Fibroblast of the aortic adventitia (primary cell): Measurements from ENCODE around the gene EXOC6B. TPM values are rescaled to one million over a fixed set of nuclear protein-coding genes. Genes with fewer than 3 reads are reported as not detected.

Source experiments
- DNase-seq: peaks from one replicate; pipeline ENCODE4 v3.0.0-alpha.2; 2010; ENCODE audit warnings: low read depth
- H3K4me3 ChIP-seq: 2 replicates; pipeline ENCODE4 v1.5.1; 2011; ENCODE audit warnings: low read depth, mild to moderate bottlenecking, control low read depth, low read length, moderate library complexity
- total RNA-seq: library from RNA; depleted of rRNA; stranded (reverse); fragments of >200 nt; gene quantifications from 2 replicates; pipeline ENCODE4 v1.2.3, GENCODE V29; 2012; ENCODE audit warnings: low replicate concordance
- TF ChIP-seq, protein P1 (sequence below): IDR thresholded peaks from 2 replicates; pipeline ENCODE4 v1.5.1; 2011; ENCODE audit warnings: mild to moderate bottlenecking, low read length, control low read depth, inconsistent platforms; ENCODE audit not compliant: insufficient read depth

EXOC6B gene
- total RNA-seq = 28.4 and 30.2 TPM in 2 replicates

GRCh38 chr2:72825257-72826155 lies at the start of gene EXOC6B:
Gene EXOC6B (minus strand): TSS chr2:72826033.
- TF ChIP-seq, protein P1, sequence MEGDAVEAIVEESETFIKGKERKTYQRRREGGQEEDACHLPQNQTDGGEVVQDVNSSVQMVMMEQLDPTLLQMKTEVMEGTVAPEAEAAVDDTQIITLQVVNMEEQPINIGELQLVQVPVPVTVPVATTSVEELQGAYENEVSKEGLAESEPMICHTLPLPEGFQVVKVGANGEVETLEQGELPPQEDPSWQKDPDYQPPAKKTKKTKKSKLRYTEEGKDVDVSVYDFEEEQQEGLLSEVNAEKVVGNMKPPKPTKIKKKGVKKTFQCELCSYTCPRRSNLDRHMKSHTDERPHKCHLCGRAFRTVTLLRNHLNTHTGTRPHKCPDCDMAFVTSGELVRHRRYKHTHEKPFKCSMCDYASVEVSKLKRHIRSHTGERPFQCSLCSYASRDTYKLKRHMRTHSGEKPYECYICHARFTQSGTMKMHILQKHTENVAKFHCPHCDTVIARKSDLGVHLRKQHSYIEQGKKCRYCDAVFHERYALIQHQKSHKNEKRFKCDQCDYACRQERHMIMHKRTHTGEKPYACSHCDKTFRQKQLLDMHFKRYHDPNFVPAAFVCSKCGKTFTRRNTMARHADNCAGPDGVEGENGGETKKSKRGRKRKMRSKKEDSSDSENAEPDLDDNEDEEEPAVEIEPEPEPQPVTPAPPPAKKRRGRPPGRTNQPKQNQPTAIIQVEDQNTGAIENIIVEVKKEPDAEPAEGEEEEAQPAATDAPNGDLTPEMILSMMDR = no peak
- H3K4me3 ChIP-seq = peak within 1 kb of the TSS; percentile 84
- DNase-seq = peak; percentile 89

- no peak overlapping the region for H3K4me3 ChIP-seq
- TF ChIP-seq, protein P1 = no peak
- no peak for DNase-seq
Observed at GRCh38 chr2:72871880-72872279, 46.0 kb upstream of the EXOC6B start.

DNA sequence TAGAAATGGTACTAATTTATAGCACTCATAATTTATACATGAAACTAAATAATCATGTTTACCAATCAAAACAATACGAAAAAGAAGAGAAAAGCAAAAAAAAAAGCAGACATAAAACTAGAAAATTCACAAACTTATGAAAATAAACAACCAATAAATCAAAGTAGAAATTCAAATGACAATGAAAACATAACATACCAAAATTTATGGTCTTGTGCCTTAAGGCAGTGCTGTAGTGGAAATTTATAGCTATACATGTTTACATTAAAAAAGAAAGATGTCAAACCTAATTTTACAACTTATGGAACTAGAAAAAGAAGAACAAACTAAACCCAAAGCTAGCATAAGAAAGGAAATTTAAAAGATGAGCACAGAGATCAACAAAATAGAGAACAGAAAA lies 45.2 kb upstream of the EXOC6B start:
- TF ChIP-seq, protein P1 = no peak
- no peak overlapping the region for H3K4me3 ChIP-seq
- no peak for DNase-seq

DNA sequence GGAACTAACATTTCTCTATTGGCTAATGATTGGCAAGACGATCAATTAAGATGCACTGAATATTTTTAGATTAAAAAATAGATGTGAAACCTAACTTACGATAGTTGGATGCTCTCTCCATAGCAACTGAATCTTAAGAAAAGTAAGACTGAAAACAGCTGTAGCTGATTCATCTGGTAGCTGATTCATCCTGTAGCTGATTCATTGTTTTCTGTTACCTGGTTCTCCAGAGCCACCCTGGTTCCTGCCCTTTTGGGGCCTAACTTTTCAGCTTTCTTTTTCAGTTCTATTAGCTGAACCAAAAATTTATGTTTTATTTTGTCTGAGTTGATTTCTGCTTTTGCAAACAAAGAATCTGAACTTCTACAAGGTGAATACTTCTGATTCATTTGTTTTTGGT lies 38.7 kb upstream of the EXOC6B start:
- H3K4me3 ChIP-seq = no peak overlapping the region
- TF ChIP-seq, protein P1 = no peak
- DNase-seq = peak; percentile 65

DNA sequence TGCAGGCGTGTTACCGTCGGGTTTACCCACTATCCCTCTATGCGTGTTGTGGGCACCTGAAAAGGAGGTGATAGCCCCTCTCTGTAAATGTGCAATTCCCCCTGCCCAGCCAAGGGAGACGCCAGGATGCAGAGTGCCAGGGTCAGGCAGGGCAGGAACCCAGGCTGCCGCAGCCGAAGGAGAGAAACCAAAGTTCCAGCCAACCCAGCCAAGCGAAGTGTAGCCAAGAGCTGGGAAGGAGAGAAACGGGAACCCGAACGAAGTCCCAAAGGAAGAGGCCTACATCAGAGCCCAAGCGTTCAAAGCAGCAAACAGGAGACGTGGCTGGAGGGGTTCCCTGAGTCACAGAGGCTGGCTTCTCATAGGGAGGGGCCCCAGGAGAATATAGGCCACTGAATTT lies 37.2 kb upstream of the EXOC6B start:
- TF ChIP-seq, protein P1 = no peak
- peak; percentile 7 for DNase-seq
- H3K4me3 ChIP-seq = peak overlapping the region; percentile 46

GRCh38 chr2:72862239-72862988 lies 36.6 kb upstream of the EXOC6B start:
- H3K4me3 ChIP-seq = peak overlapping the region; percentile 46
- peak; percentile 91 for DNase-seq
- TF ChIP-seq, protein P1 = peak; percentile 99
